GM20000 (cell line): ENCODE results near the gene PDLIM7.

Experiments used
- DNase-seq: peaks from one replicate; pipeline ENCODE4 v3.0.0; 2012; ENCODE audit warnings: low spot score
- TF ChIP-seq, protein P1 (sequence below): IDR thresholded peaks from 2 replicates; pipeline ENCODE4 v1.5.1; 2012; ENCODE audit warnings: mild to moderate bottlenecking, control low read depth; ENCODE audit errors: extremely low read depth, missing control alignments

The PDLIM7 gene

GRCh38 chr5:177498013-177498787, 796 bp upstream of the PDLIM7 start:
- no peak for DNase-seq
- TF ChIP-seq, protein P1, sequence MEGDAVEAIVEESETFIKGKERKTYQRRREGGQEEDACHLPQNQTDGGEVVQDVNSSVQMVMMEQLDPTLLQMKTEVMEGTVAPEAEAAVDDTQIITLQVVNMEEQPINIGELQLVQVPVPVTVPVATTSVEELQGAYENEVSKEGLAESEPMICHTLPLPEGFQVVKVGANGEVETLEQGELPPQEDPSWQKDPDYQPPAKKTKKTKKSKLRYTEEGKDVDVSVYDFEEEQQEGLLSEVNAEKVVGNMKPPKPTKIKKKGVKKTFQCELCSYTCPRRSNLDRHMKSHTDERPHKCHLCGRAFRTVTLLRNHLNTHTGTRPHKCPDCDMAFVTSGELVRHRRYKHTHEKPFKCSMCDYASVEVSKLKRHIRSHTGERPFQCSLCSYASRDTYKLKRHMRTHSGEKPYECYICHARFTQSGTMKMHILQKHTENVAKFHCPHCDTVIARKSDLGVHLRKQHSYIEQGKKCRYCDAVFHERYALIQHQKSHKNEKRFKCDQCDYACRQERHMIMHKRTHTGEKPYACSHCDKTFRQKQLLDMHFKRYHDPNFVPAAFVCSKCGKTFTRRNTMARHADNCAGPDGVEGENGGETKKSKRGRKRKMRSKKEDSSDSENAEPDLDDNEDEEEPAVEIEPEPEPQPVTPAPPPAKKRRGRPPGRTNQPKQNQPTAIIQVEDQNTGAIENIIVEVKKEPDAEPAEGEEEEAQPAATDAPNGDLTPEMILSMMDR = no peak

DNA sequence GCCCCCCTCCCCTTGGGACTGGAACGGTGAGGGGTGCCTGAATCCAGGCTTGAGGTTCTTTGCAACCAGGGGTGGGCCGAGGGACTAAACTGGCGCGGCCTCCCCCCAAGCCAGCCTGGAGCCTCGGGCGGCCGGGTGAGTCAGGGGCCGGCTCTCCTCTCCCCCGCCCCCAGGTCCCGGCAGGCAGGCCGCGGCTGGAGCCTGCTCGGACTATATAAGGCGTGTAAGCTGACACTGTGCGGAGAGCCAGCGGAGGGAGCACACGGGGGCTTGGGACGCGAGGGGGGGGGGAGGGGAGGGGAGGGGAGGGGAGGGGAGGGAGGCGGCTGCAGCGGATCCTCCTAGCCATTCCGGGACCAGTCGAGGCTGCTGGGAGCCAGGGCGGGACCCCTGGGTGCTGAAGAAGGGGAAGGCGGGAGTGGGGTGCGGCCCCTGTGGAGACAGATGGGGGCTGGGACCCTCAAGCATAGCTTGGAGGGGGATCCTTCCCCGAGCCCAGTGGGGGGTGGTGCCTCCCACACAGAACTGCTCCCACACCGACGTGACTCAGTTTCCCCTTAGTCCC, 595 bp downstream of the PDLIM7 start:
- peak; percentile 76 for DNase-seq
- TF ChIP-seq, protein P1 = no peak

- DNase-seq = no peak
- TF ChIP-seq, protein P1 = no peak
Measured at GRCh38 chr5:177496070-177496726, 1.2 kb downstream of the PDLIM7 start.

GRCh38 chr5:177495243-177496060, 2.0 kb downstream of the PDLIM7 start:
- DNase-seq = peak; percentile 53

GRCh38 chr5:177494346-177495195, 2.8 kb downstream of the PDLIM7 start:
- TF ChIP-seq, protein P1 = peak; percentile 17
- DNase-seq = peak; percentile 74

More at GRCh38 chr5:177495243-177496060, 2.0 kb downstream of the PDLIM7 start:
- TF ChIP-seq, protein P1 = no peak

- no peak for DNase-seq
- TF ChIP-seq, protein P1 = no peak
Measured at GRCh38 chr5:177493795-177494345, 3.5 kb downstream of the PDLIM7 start.
